ENCODE data around the gene CBX6. TPM values are rescaled to one million over a fixed set of nuclear protein-coding genes. Genes with fewer than 3 reads are reported as not detected.
"Not testable (repeated sequence)": the region's sequence is repeated elsewhere in the genome, so short reads cannot be mapped to it uniquely, and the experiment has no call there.

Gene CBX6
- total RNA-seq, 1 donor = 87.7 TPM

DNA sequence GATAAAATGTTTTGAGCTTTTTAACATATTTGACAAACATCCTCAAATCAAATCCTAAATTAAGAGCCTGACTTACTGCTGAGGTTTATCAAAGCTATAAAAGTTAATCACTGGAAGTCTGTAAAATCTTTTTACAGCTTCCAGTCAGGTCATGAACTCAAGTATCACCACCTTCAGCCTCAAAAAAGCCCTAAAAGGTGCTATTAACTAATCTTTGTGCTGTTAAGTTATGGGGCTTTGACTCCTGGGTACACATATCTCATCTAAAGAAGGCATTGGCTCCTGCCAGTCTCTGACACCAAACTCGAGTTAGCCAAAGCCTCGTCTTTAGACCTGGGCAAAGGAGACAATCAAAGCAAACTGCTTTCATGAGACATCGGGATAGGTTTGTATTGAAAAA is 34.0 kb upstream of the CBX6 start:
- H3K4me3 ChIP-seq (ENCODE audit: low read depth, low read length) = no peak overlapping the region
- TF ChIP-seq, protein P1, sequence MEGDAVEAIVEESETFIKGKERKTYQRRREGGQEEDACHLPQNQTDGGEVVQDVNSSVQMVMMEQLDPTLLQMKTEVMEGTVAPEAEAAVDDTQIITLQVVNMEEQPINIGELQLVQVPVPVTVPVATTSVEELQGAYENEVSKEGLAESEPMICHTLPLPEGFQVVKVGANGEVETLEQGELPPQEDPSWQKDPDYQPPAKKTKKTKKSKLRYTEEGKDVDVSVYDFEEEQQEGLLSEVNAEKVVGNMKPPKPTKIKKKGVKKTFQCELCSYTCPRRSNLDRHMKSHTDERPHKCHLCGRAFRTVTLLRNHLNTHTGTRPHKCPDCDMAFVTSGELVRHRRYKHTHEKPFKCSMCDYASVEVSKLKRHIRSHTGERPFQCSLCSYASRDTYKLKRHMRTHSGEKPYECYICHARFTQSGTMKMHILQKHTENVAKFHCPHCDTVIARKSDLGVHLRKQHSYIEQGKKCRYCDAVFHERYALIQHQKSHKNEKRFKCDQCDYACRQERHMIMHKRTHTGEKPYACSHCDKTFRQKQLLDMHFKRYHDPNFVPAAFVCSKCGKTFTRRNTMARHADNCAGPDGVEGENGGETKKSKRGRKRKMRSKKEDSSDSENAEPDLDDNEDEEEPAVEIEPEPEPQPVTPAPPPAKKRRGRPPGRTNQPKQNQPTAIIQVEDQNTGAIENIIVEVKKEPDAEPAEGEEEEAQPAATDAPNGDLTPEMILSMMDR (IDR thresholded peaks at IDR 0.05; ENCODE audit: insufficient read depth, low read length) = no peak
- no peak for DNase-seq (ENCODE audit: low read depth)

DNA sequence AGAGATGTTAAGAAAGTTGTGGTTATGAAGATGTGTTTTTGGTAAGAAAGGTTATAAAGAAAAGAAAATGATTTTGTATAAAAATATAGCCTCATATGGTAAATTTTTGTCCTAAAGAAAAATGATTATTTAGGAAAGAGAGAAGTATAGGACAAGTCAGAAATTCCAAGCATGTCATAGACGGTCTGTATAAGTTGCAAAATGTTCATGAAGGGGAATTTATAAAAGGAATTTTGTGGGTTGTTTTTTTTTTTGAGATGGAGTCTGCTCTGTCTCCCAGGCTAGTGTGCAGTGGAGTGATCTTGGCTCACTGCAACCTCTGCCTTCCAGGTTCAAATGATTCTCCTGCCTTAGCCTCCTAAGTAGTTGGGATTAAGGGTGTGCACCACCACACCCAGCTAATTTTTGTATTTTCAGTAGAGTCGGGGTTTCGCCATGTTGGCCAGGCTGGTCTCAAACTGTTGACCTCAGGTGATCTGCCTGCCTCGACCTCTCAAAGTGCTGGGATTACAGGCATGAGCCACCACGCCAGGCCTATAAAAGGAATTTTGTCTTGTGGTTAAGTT is 32.1 kb upstream of the CBX6 start:
- DNase-seq (ENCODE audit: low read depth); H3K4me3 ChIP-seq (ENCODE audit: low read depth, low read length): not testable (repeated sequence)

DNA sequence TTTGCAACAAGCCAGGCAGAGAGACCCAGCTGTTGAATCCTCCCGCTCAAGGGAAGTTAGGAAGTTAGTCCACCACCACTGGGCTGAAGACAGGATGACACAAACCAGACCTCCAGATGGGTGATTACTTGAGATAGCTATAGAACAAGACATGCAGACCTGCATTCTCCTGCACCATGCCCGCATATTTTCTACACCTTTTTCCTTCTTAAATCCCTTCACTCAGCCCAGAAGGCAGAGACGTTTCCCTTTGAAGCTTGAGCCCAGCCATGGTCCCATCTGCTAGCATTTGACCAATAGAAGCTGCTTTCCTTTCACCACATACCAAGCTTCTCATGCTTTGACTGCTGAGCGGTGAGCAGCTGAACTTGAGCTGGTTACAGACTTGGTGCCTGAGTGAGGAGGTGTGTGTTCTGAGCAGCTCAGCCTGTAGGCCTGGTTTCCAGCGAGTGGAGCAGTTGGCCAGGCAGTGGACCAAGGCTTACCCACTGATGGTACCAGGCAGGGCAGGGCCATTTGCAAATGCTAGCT is 29.2 kb upstream of the CBX6 start:
- DNase-seq (ENCODE audit: low read depth) = no peak
- no peak overlapping the region for H3K4me3 ChIP-seq (ENCODE audit: low read depth, low read length)
- TF ChIP-seq, protein P1 (IDR thresholded peaks at IDR 0.05; ENCODE audit: insufficient read depth, low read length) = no peak

DNA sequence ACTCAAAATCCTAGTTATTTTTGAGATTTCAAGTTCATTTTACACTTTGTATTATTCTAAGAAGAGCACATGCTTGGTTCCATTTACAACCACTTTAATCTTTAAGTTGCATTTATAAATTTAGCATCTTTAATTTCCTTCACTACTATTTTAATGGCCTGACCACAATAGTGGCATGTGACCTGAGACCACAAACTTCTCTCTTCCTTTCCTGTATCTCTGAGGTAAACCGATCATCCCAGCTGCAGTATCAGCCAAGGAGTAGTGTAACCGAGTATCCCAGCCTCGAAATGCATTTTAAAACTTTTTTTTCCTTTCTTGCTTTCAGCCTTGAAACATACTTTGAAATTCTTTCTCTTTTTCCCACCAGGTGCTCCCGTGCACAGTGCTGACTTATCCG is 28.7 kb upstream of the CBX6 start:
- TF ChIP-seq, protein P1 (IDR thresholded peaks at IDR 0.05; ENCODE audit: insufficient read depth, low read length) = no peak
- H3K4me3 ChIP-seq (ENCODE audit: low read depth, low read length) = no peak overlapping the region
- DNase-seq (ENCODE audit: low read depth) = no peak

DNA sequence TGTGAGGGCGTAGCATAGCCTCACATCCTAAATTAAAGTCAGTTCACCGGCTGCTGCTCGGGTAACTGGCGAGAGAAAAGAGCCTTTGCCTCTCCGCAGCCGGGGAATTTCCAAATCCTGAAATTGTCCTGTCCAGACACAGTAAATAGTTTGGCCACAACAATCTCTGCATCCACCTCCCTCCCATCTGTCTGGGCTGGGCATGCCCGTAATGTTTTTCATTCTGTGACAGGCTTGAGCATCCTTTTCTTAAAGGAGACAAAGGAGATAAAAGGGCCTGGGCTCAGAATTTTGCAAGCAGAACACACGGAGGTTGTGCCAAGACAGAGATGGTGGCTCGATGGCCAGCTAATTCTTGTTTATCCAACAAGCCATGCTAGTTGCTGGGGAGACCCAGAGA is 19.2 kb upstream of the CBX6 start:
- DNase-seq (ENCODE audit: low read depth) = no peak
- H3K4me3 ChIP-seq (ENCODE audit: low read depth, low read length) = no peak overlapping the region
- TF ChIP-seq, protein P1 (IDR thresholded peaks at IDR 0.05; ENCODE audit: insufficient read depth, low read length) = no peak

DNA sequence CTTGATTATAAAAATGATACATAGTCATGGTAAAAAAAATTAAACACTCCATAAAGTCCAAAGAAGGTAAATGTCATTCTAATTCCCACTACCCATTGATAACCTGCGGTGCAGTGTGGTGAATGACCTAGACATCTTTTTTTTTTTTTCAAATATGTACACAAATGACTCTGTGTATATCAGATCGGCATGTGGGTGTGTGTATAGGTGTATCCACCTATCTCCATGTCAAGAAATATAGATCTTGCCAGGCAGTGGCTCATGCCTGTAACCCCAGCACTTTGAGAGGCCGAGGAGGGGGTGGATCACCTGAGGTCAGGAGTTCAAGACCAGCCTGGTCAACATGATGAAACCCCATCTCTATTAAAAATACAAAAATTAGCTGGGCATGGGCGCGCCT is 18.4 kb upstream of the CBX6 start:
- H3K4me3 ChIP-seq (ENCODE audit: low read depth, low read length) = no peak overlapping the region
- TF ChIP-seq, protein P1 (IDR thresholded peaks at IDR 0.05; ENCODE audit: insufficient read depth, low read length) = no peak
- DNase-seq (ENCODE audit: low read depth) = no peak

DNA sequence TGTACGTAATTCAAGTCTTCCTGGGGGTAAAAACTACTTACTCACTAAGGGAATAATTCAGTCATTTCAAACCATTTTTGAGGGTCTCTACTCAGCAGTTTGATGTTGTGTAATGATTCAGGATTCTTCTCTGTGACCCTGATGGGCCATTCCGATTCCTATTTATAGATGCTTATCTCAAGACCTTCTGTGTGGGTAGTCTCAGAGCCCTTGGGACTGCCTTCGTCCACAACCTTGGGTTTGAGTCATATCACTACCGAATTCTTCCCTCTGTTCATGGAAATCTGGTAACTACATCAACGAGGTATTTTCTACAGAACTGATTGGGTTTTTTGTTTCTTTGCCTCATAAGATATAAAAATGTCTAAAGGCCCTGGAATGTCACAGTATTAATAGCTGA is 14.3 kb upstream of the CBX6 start:
- no peak overlapping the region for H3K4me3 ChIP-seq (ENCODE audit: low read depth, low read length)
- TF ChIP-seq, protein P1 (IDR thresholded peaks at IDR 0.05; ENCODE audit: insufficient read depth, low read length) = no peak
- no peak for DNase-seq (ENCODE audit: low read depth)
